ENCODE measurements around the gene MLANA.

Gene MLANA

DNA sequence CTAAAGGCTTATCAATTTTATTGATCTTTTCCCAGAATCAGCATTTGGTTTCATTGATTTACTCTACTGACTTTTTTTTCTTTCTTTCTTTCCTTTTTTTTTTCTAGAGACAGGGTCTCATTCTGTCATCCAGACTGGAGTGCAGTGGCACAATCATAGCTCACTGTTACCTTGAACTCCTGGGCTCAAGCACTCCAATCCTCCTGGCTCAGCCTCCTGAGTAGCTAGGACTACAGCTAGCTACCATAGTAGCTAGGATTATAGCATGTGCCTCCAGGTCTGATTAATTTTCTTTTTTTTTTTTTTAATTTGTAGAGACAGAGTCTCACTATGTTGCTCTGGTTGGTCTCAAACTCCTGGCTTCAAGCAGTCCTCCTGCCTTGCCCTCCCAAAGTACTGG lies 11.7 kb downstream of the MLANA start:
- Histone ChIP-seq H3K79me2 (ENCODE audit: control insufficient read depth, insufficient read depth, low read length, unreplicated experiment) (no peaks in the 10 kb centered on the region), H3K27me3 (ENCODE audit: insufficient read depth, low read length) (no peaks in the 10 kb centered on the region), H3K27ac (ENCODE audit: low read depth, low read length) (no peak overlapping the region), H3K4me1 (ENCODE audit: control insufficient read depth, insufficient read depth, low read length, unreplicated experiment) (no peaks in the 10 kb centered on the region), H2AFZ (ENCODE audit: low read length, unreplicated experiment) (no peak overlapping the region), H3K36me3 (ENCODE audit: insufficient read depth, low read length) (no peaks in the 10 kb centered on the region), H3K4me3 (ENCODE audit: low read depth, low read length) (no peak overlapping the region)

DNA sequence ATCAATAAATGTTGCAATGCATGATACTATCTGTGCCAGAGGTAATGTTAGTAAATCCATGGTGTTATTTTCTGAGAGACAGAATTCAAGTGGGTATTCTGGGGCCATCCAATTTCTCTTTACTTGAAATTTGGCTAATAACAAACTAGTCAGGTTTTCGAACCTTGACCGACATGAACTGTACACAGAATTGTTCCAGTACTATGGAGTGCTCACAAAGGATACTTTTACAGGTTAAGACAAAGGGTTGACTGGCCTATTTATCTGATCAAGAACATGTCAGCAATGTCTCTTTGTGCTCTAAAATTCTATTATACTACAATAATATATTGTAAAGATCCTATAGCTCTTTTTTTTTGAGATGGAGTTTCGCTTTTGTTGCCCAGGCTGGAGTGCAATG lies 18.2 kb downstream of the MLANA start:
- Histone ChIP-seq H3K79me2 (ENCODE audit: control insufficient read depth, insufficient read depth, low read length, unreplicated experiment) (no peaks in the 10 kb centered on the region), H2AFZ (ENCODE audit: low read length, unreplicated experiment) (no peak overlapping the region), H3K27ac (ENCODE audit: low read depth, low read length) (no peak overlapping the region), H3K27me3 (ENCODE audit: insufficient read depth, low read length) (no peaks in the 10 kb centered on the region), H3K4me3 (ENCODE audit: low read depth, low read length) (no peak overlapping the region), H3K4me1 (ENCODE audit: control insufficient read depth, insufficient read depth, low read length, unreplicated experiment) (peaks cover 10% of the 10 kb centered on the region), H3K36me3 (ENCODE audit: insufficient read depth, low read length) (no peaks in the 10 kb centered on the region)

DNA sequence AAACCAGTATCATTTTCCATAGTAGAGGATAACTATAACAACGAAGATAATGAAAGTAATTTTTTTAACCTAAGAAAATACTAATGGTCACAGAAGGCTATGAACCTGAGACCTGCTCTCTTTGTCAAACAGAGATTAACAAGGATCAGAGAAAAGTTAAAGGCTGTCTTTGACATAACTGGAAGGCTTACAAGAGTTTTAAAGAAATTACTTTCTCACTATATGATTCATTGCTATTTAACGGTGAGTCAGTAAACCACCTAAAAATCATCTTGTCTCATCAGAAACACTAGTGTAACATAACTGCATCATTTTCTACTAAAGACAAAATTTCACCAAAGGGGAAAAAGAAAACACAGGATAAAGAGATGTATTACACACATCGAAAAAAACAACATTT lies 19.3 kb downstream of the MLANA start:
- no peaks in the 10 kb centered on the region for H3K27me3 ChIP-seq (ENCODE audit: insufficient read depth, low read length)
- H3K4me3 ChIP-seq (ENCODE audit: low read depth, low read length): no peak overlapping the region
- no peak overlapping the region for H2AFZ ChIP-seq (ENCODE audit: low read length, unreplicated experiment)
- no peaks in the 10 kb centered on the region for H3K79me2 ChIP-seq (ENCODE audit: control insufficient read depth, insufficient read depth, low read length, unreplicated experiment)
- no peak overlapping the region for H3K27ac ChIP-seq (ENCODE audit: low read depth, low read length)
- no peaks in the 10 kb centered on the region for H3K36me3 ChIP-seq (ENCODE audit: insufficient read depth, low read length)
- H3K4me1 ChIP-seq (ENCODE audit: control insufficient read depth, insufficient read depth, low read length, unreplicated experiment): peaks cover 10% of the 10 kb centered on the region

DNA sequence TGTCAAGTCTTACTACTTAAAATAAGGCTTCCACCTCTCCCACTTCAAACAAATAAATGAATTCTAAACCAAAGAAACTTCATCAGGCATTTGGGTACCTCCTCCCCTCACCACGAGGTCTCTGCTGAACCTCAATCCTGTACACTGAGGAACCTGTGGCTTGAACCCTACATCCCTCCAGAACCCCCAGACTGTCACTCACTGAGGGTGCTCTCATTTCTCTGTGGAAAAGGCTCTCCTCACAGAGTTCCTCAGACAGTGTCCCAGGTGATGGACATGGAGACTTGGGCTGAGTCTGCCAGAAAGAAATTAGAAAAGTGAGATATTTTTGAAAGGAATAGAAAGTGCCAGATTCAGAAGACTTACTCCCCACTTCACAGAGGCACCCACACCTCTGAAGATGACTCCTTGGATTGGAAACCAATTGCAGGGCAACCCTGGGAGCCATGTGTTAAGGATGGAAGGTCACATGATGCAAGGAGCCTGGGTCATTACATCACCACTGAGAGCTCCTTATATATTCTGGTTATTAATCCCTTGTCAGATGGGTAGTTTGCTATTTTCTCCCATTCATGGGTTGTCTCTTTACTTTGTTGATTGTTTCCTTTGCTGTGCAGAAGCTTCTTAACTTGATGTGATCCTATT lies 19.8 kb downstream of the MLANA start:
- no peaks in the 10 kb centered on the region for H3K36me3 ChIP-seq (ENCODE audit: insufficient read depth, low read length)
- H3K27me3 ChIP-seq (ENCODE audit: insufficient read depth, low read length): no peaks in the 10 kb centered on the region
- H2AFZ ChIP-seq (ENCODE audit: low read length, unreplicated experiment): no peak overlapping the region
- H3K79me2 ChIP-seq (ENCODE audit: control insufficient read depth, insufficient read depth, low read length, unreplicated experiment): no peaks in the 10 kb centered on the region
- H3K27ac ChIP-seq (ENCODE audit: low read depth, low read length): no peak overlapping the region
- H3K4me3 ChIP-seq (ENCODE audit: low read depth, low read length): no peak overlapping the region
- peaks cover 10% of the 10 kb centered on the region for H3K4me1 ChIP-seq (ENCODE audit: control insufficient read depth, insufficient read depth, low read length, unreplicated experiment)

DNA sequence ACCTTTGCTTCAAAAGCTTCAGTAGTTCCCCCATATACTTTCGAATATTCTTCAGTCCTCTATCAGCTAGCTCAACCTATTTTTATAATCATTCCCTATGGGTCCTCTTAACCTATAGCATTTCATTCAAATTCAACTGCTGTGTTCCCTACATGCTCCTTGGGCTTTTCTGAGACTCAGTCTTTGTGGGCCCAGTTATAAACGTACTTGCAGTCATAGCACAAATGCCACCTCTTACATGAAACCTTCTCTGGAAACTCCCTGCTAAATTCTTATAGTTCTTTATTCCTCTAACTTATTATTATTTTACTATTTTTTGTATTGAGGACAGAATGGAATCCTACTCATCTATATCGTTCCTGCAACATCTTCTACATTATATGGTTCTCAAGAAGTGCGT lies 24.7 kb downstream of the MLANA start:
- H2AFZ ChIP-seq (ENCODE audit: low read length, unreplicated experiment): no peak overlapping the region
- no peaks in the 10 kb centered on the region for H3K36me3 ChIP-seq (ENCODE audit: insufficient read depth, low read length)
- no peaks in the 10 kb centered on the region for H3K27me3 ChIP-seq (ENCODE audit: insufficient read depth, low read length)
- peaks cover 2% of the 10 kb centered on the region for H3K4me1 ChIP-seq (ENCODE audit: control insufficient read depth, insufficient read depth, low read length, unreplicated experiment)
- no peaks in the 10 kb centered on the region for H3K79me2 ChIP-seq (ENCODE audit: control insufficient read depth, insufficient read depth, low read length, unreplicated experiment)
- no peak overlapping the region for H3K4me3 ChIP-seq (ENCODE audit: low read depth, low read length)
- no peak overlapping the region for H3K27ac ChIP-seq (ENCODE audit: low read depth, low read length)

DNA sequence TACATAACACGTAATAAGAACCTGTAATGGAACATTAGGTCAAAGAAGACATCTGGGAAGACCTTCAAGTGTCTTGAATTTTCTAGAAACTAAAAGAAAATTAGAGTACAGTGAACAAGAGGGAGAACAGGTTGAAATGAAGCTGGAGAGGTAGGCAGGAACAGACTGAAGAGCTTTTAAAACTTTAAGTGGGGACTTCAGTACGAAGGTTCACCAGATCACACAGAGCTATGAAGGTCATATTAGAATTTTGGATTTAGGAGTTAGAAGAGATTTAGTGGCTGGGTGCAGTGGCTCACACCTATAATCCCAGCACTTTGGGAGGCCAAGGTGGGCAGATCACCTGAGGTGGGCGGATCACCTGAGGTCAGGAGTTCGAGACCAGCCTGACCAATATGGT lies 26.6 kb downstream of the MLANA start:
- Histone ChIP-seq H3K27me3 (ENCODE audit: insufficient read depth, low read length) (no peaks in the 10 kb centered on the region), H2AFZ (ENCODE audit: low read length, unreplicated experiment) (no peak overlapping the region), H3K27ac (ENCODE audit: low read depth, low read length) (no peak overlapping the region), H3K36me3 (ENCODE audit: insufficient read depth, low read length) (peaks cover 4% of the 10 kb centered on the region; the same call in 1 of the 2 replicates), H3K4me3 (ENCODE audit: low read depth, low read length) (no peak overlapping the region), H3K4me1 (ENCODE audit: control insufficient read depth, insufficient read depth, low read length, unreplicated experiment) (no peaks in the 10 kb centered on the region), H3K79me2 (ENCODE audit: control insufficient read depth, insufficient read depth, low read length, unreplicated experiment) (no peaks in the 10 kb centered on the region)

DNA sequence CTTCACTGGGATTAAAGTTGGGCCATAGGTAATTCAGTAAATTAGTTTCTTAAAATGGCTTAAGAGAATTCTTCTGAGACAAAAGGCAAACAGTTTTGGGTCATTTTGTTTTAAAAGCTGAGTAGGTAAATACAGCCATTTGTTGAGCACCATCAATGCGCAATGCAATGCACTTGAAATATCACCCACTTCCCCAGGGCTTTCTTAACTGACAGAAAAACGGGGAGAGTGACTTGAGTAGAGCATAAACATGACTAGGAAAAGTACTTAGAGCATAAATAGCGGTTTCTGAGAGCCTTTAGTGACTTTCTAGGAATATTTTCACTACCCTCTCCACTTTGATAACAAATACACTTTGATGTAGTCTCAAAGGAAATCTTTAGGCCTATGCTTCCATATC lies 27.2 kb downstream of the MLANA start:
- Histone ChIP-seq H3K4me1 (ENCODE audit: control insufficient read depth, insufficient read depth, low read length, unreplicated experiment) (no peaks in the 10 kb centered on the region), H3K79me2 (ENCODE audit: control insufficient read depth, insufficient read depth, low read length, unreplicated experiment) (no peaks in the 10 kb centered on the region), H3K27ac (ENCODE audit: low read depth, low read length) (no peak overlapping the region), H3K36me3 (ENCODE audit: insufficient read depth, low read length) (peaks cover 10% of the 10 kb centered on the region; the same call in 1 of the 2 replicates), H3K27me3 (ENCODE audit: insufficient read depth, low read length) (no peaks in the 10 kb centered on the region), H3K4me3 (ENCODE audit: low read depth, low read length) (no peak overlapping the region), H2AFZ (ENCODE audit: low read length, unreplicated experiment) (no peak overlapping the region)

DNA sequence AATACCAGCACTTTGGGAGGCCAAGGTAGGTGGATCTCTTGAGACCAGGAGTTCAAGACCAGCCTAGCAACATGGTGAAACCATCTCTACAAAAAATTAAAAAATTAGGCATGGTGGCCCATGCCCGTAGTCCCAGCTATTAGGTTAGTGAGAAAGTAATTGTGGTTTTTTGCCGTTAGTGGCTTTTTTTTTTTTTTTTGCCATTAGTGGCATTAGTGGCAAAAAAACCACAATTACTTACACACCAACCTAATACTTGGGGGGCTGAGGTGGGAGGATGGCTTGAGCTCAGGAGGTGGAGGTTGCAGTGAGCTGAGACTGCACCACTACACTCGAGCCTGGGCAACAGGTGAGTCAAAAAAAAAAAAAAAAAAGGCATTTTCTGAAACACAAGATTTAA lies 27.8 kb downstream of the MLANA start:
- Histone ChIP-seq H3K27ac (ENCODE audit: low read depth, low read length) (no peak overlapping the region), H2AFZ (ENCODE audit: low read length, unreplicated experiment) (no peak overlapping the region), H3K79me2 (ENCODE audit: control insufficient read depth, insufficient read depth, low read length, unreplicated experiment) (no peaks in the 10 kb centered on the region), H3K4me3 (ENCODE audit: low read depth, low read length) (no peak overlapping the region), H3K4me1 (ENCODE audit: control insufficient read depth, insufficient read depth, low read length, unreplicated experiment) (no peaks in the 10 kb centered on the region), H3K36me3 (ENCODE audit: insufficient read depth, low read length) (peaks cover 10% of the 10 kb centered on the region; the same call in 1 of the 2 replicates), H3K27me3 (ENCODE audit: insufficient read depth, low read length) (no peaks in the 10 kb centered on the region)

DNA sequence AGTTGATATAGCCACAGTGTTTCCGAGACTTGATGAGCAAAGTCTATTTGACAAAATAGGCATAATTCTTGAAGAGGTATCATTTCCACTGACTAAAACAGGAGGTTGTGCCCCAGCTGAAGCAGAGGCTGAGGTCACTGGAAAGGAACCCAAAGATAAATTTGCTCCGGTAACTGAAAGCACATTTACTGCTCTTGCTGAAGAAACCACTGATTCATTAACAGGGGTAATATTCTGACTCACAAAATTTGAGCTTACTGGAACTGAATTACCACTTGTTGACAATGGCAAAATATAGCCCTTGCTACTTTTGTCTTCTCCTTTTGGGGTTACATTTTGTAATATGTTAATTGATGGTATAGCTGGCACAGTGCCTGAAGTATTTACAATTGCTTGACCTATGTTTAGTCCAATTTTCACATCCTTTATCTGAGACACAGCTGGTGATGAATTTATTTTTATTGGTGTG lies 30.2 kb downstream of the MLANA start:
- H3K36me3 ChIP-seq (ENCODE audit: insufficient read depth, low read length): peaks cover 15% of the 10 kb centered on the region
- no peak overlapping the region for H3K4me3 ChIP-seq (ENCODE audit: low read depth, low read length)
- H2AFZ ChIP-seq (ENCODE audit: low read length, unreplicated experiment): no peak overlapping the region
- H3K27ac ChIP-seq (ENCODE audit: low read depth, low read length): no peak overlapping the region
- no peaks in the 10 kb centered on the region for H3K27me3 ChIP-seq (ENCODE audit: insufficient read depth, low read length)
- no peaks in the 10 kb centered on the region for H3K4me1 ChIP-seq (ENCODE audit: control insufficient read depth, insufficient read depth, low read length, unreplicated experiment)
- no peaks in the 10 kb centered on the region for H3K79me2 ChIP-seq (ENCODE audit: control insufficient read depth, insufficient read depth, low read length, unreplicated experiment)

DNA sequence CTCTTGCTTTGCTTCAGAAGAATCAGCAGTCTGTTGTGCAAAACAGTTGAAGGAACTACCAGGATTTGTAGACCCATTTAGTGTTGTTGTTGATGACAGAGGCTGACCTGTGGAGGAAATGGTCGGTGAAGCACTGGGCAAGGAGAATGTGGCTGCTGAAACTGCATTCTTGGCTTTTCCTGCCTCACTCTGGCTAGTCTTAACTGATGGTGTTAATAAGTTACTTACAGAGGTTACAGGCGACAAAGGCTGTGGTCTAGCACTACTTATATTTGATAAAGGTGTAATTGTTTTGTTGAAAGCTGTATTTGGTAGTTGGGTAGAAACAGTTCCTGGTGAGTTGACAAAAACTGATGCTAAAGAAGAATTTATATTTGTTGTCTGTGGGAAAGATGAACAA lies 31.5 kb downstream of the MLANA start:
- no peaks in the 10 kb centered on the region for H3K27me3 ChIP-seq (ENCODE audit: insufficient read depth, low read length)
- H2AFZ ChIP-seq (ENCODE audit: low read length, unreplicated experiment): no peak overlapping the region
- peaks cover 15% of the 10 kb centered on the region for H3K36me3 ChIP-seq (ENCODE audit: insufficient read depth, low read length)
- no peak overlapping the region for H3K27ac ChIP-seq (ENCODE audit: low read depth, low read length)
- no peaks in the 10 kb centered on the region for H3K4me1 ChIP-seq (ENCODE audit: control insufficient read depth, insufficient read depth, low read length, unreplicated experiment)
- H3K79me2 ChIP-seq (ENCODE audit: control insufficient read depth, insufficient read depth, low read length, unreplicated experiment): no peaks in the 10 kb centered on the region
- H3K4me3 ChIP-seq (ENCODE audit: low read depth, low read length): no peak overlapping the region

DNA sequence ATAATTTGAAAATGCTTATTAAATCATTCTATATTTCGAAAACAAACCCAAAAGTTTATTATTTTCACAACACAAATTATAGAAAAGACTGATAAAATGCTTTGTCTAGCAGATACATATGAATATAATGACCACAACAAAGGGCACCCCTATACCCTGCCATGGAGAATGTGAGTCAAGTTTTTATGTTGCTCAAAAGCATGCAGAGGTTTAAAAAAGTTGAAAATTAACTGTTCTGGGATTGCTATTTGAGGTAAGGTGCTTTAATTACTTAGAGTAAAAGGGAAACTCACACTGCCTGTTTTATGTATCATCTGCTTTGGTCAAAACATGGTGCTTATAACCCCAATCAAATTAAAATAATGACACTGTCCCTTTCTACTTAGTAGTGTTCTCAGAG lies 41.0 kb downstream of the MLANA start:
- Histone ChIP-seq H3K27me3 (ENCODE audit: insufficient read depth, low read length) (no peaks in the 10 kb centered on the region), H3K79me2 (ENCODE audit: control insufficient read depth, insufficient read depth, low read length, unreplicated experiment) (no peaks in the 10 kb centered on the region), H3K4me3 (ENCODE audit: low read depth, low read length) (no peak overlapping the region), H3K4me1 (ENCODE audit: control insufficient read depth, insufficient read depth, low read length, unreplicated experiment) (no peaks in the 10 kb centered on the region), H2AFZ (ENCODE audit: low read length, unreplicated experiment) (no peak overlapping the region), H3K36me3 (ENCODE audit: insufficient read depth, low read length) (peaks cover 4% of the 10 kb centered on the region; the same call in 1 of the 2 replicates), H3K27ac (ENCODE audit: low read depth, low read length) (no peak overlapping the region)
